ENCODE data around the gene ADNP2.
A peak's percentile ranks its signal among the peaks of the same experiment; 100 is the strongest.

ADNP2 gene

GRCh38 chr18:80166725-80167124 is 57.7 kb downstream of the ADNP2 start:
- peaks cover 16% of the 10 kb centered on the region in 2 donors for H3K9me3 ChIP-seq (replicated peaks in 1 of 2; ENCODE audit: control insufficient read depth in 2 of 2, insufficient read depth in 1 of 2, low read depth in 1 of 2, low read length in 2 of 2)
- H3K4me3 ChIP-seq (ENCODE audit: low read length in 2 of 2): no peak overlapping the region
- no peak overlapping the region for H2BK120ac ChIP-seq (ENCODE audit: low read depth, low read length)
- no peak overlapping the region for H2BK12ac ChIP-seq (ENCODE audit: low read length)
- no peak overlapping the region for H3K18ac ChIP-seq (ENCODE audit: low read length)
- DNase-seq (ENCODE audit: low spot score): no peak
- H3K23ac ChIP-seq (ENCODE audit: low read depth, low read length, poor library complexity): no peak overlapping the region
- no CpG with 5 or more reads among the region's 6 CpGs for WGBS, 2 donors (ENCODE audit: extremely low coverage in 2 of 2, insufficient read length in 2 of 2, insufficient replicate concordance in 1 of 2)
- H2AFZ ChIP-seq (ENCODE audit: low read length): no peak overlapping the region
- no peak overlapping the region for H3K9ac ChIP-seq (ENCODE audit: low read depth, low read length, poor library complexity)
- H3K4ac ChIP-seq (ENCODE audit: low read length): no peak overlapping the region
- H2BK15ac ChIP-seq (ENCODE audit: low read length): no peak overlapping the region
- H2BK5ac ChIP-seq (ENCODE audit: low read length): no peak overlapping the region
- H3K79me1 ChIP-seq (ENCODE audit: low read depth, low read length): peaks cover 11% of the 10 kb centered on the region
- H2AK5ac ChIP-seq (ENCODE audit: low read depth, low read length): no peak overlapping the region
- peak overlapping the region; percentile 17 for H4K8ac ChIP-seq (ENCODE audit: low read depth, low read length)
- H3K4me1 ChIP-seq (ENCODE audit: control insufficient read depth in 2 of 2, insufficient read depth in 1 of 2, low read depth in 1 of 2, low read length in 2 of 2): no peaks in the 10 kb centered on the region
- H3K27ac ChIP-seq (replicated peaks; ENCODE audit: low read length): no peak overlapping the region
- no peak overlapping the region for H3K4me2 ChIP-seq (ENCODE audit: insufficient read depth, low read length, poor library complexity, severe bottlenecking)
- H3K27me3 ChIP-seq (ENCODE audit: control insufficient read depth in 3 of 3, insufficient read depth in 3 of 3, low read depth in 1 of 3, low read length in 3 of 3): no peaks in the 10 kb centered on the region
- no peak overlapping the region for H4K91ac ChIP-seq (ENCODE audit: low read depth, low read length, poor library complexity)
- no peak overlapping the region for H3K14ac ChIP-seq (ENCODE audit: low read length)
- peaks cover 6 to 50% of the 10 kb centered on the region in 2 donors for H3K36me3 ChIP-seq (replicated peaks in 1 of 2; ENCODE audit: control insufficient read depth in 2 of 2, insufficient read depth in 2 of 2, low read length in 2 of 2)

- Histone ChIP-seq H2BK15ac (ENCODE audit: low read length) (no peak overlapping the region), H3K14ac (ENCODE audit: low read length) (no peak overlapping the region), H3K27me3 (ENCODE audit: control insufficient read depth in 3 of 3, insufficient read depth in 3 of 3, low read depth in 1 of 3, low read length in 3 of 3) (no peaks in the 10 kb centered on the region), H3K4me1 (ENCODE audit: control insufficient read depth in 2 of 2, insufficient read depth in 1 of 2, low read depth in 1 of 2, low read length in 2 of 2) (no peaks in the 10 kb centered on the region), H3K36me3 (replicated peaks in 1 of 2; ENCODE audit: control insufficient read depth in 2 of 2, insufficient read depth in 2 of 2, low read length in 2 of 2) (peaks cover 6 to 44% of the 10 kb centered on the region in 2 donors), H3K4me2 (ENCODE audit: insufficient read depth, low read length, poor library complexity, severe bottlenecking) (no peak overlapping the region), H2BK12ac (ENCODE audit: low read length) (no peak overlapping the region), H2AFZ (ENCODE audit: low read length) (no peak overlapping the region), H3K23ac (ENCODE audit: low read depth, low read length, poor library complexity) (peak overlapping the region; percentile 70), H3K4me3 (ENCODE audit: low read length in 2 of 2) (no peak overlapping the region), H3K79me1 (ENCODE audit: low read depth, low read length) (peaks cover 11% of the 10 kb centered on the region), H3K4ac (ENCODE audit: low read length) (no peak overlapping the region), H2BK120ac (ENCODE audit: low read depth, low read length) (no peak overlapping the region), H2AK5ac (ENCODE audit: low read depth, low read length) (no peak overlapping the region), H4K91ac (ENCODE audit: low read depth, low read length, poor library complexity) (no peak overlapping the region), H3K9ac (ENCODE audit: low read depth, low read length, poor library complexity) (no peak overlapping the region), H2BK5ac (ENCODE audit: low read length) (no peak overlapping the region), H4K8ac (ENCODE audit: low read depth, low read length) (peak overlapping the region; percentile 17), H3K18ac (ENCODE audit: low read length) (no peak overlapping the region), H3K27ac (replicated peaks; ENCODE audit: low read length) (no peak overlapping the region), H3K9me3 (replicated peaks in 1 of 2; ENCODE audit: control insufficient read depth in 2 of 2, insufficient read depth in 1 of 2, low read depth in 1 of 2, low read length in 2 of 2) (peaks cover 16% of the 10 kb centered on the region in 2 donors)
- WGBS, 2 donors (ENCODE audit: extremely low coverage in 2 of 2, insufficient read length in 2 of 2, insufficient replicate concordance in 1 of 2): no CpG with 5 or more reads among the region's 9 CpGs
- DNase-seq (ENCODE audit: low spot score): no peak
Observed at GRCh38 chr18:80167331-80167730, 58.3 kb downstream of the ADNP2 start.

GRCh38 chr18:80167931-80168330 is 58.9 kb downstream of the ADNP2 start:
- Histone ChIP-seq H2BK120ac (ENCODE audit: low read depth, low read length) (no peak overlapping the region), H3K79me1 (ENCODE audit: low read depth, low read length) (peaks cover 11% of the 10 kb centered on the region), H3K27me3 (ENCODE audit: control insufficient read depth in 3 of 3, insufficient read depth in 3 of 3, low read depth in 1 of 3, low read length in 3 of 3) (no peaks in the 10 kb centered on the region), H3K4me2 (ENCODE audit: insufficient read depth, low read length, poor library complexity, severe bottlenecking) (no peak overlapping the region), H3K9me3 (replicated peaks in 1 of 2; ENCODE audit: control insufficient read depth in 2 of 2, insufficient read depth in 1 of 2, low read depth in 1 of 2, low read length in 2 of 2) (peaks cover 16% of the 10 kb centered on the region in 2 donors), H2AFZ (ENCODE audit: low read length) (no peak overlapping the region), H2BK12ac (ENCODE audit: low read length) (no peak overlapping the region), H3K9ac (ENCODE audit: low read depth, low read length, poor library complexity) (no peak overlapping the region), H3K4me1 (ENCODE audit: control insufficient read depth in 2 of 2, insufficient read depth in 1 of 2, low read depth in 1 of 2, low read length in 2 of 2) (no peaks in the 10 kb centered on the region), H3K18ac (ENCODE audit: low read length) (peak overlapping the region; percentile 2), H3K27ac (replicated peaks; ENCODE audit: low read length) (no peak overlapping the region), H2BK5ac (ENCODE audit: low read length) (no peak overlapping the region), H3K14ac (ENCODE audit: low read length) (no peak overlapping the region), H2AK5ac (ENCODE audit: low read depth, low read length) (no peak overlapping the region), H3K36me3 (replicated peaks in 1 of 2; ENCODE audit: control insufficient read depth in 2 of 2, insufficient read depth in 2 of 2, low read length in 2 of 2) (peaks cover 5 to 38% of the 10 kb centered on the region in 2 donors), H3K23ac (ENCODE audit: low read depth, low read length, poor library complexity) (no peak overlapping the region), H4K91ac (ENCODE audit: low read depth, low read length, poor library complexity) (no peak overlapping the region), H2BK15ac (ENCODE audit: low read length) (no peak overlapping the region), H3K4ac (ENCODE audit: low read length) (no peak overlapping the region), H3K4me3 (ENCODE audit: low read length in 2 of 2) (no peak overlapping the region), H4K8ac (ENCODE audit: low read depth, low read length) (no peak overlapping the region)
- WGBS, 2 donors (ENCODE audit: extremely low coverage in 2 of 2, insufficient read length in 2 of 2, insufficient replicate concordance in 1 of 2): no CpG with 5 or more reads among the region's 13 CpGs
- no peak for DNase-seq (ENCODE audit: low spot score)

- no peak overlapping the region for H2AK5ac ChIP-seq (ENCODE audit: low read depth, low read length)
- H3K4me3 ChIP-seq (ENCODE audit: low read length in 2 of 2): no peak overlapping the region
- no peak overlapping the region for H4K8ac ChIP-seq (ENCODE audit: low read depth, low read length)
- peaks cover 12 to 16% of the 10 kb centered on the region in 2 donors for H3K9me3 ChIP-seq (replicated peaks in 1 of 2; ENCODE audit: control insufficient read depth in 2 of 2, insufficient read depth in 1 of 2, low read depth in 1 of 2, low read length in 2 of 2)
- no peak overlapping the region for H4K91ac ChIP-seq (ENCODE audit: low read depth, low read length, poor library complexity)
- H2BK120ac ChIP-seq (ENCODE audit: low read depth, low read length): no peak overlapping the region
- H2BK15ac ChIP-seq (ENCODE audit: low read length): no peak overlapping the region
- H3K79me1 ChIP-seq (ENCODE audit: low read depth, low read length): peaks cover 11% of the 10 kb centered on the region
- no peak overlapping the region for H3K4me2 ChIP-seq (ENCODE audit: insufficient read depth, low read length, poor library complexity, severe bottlenecking)
- no peak for DNase-seq (ENCODE audit: low spot score)
- H2BK12ac ChIP-seq (ENCODE audit: low read length): no peak overlapping the region
- H3K18ac ChIP-seq (ENCODE audit: low read length): no peak overlapping the region
- no peaks in the 10 kb centered on the region for H3K27me3 ChIP-seq (ENCODE audit: control insufficient read depth in 3 of 3, insufficient read depth in 3 of 3, low read depth in 1 of 3, low read length in 3 of 3)
- no peak overlapping the region for H3K23ac ChIP-seq (ENCODE audit: low read depth, low read length, poor library complexity)
- no peak overlapping the region for H2AFZ ChIP-seq (ENCODE audit: low read length)
- no peaks in the 10 kb centered on the region for H3K4me1 ChIP-seq (ENCODE audit: control insufficient read depth in 2 of 2, insufficient read depth in 1 of 2, low read depth in 1 of 2, low read length in 2 of 2)
- peaks cover 1 to 34% of the 10 kb centered on the region in 2 donors for H3K36me3 ChIP-seq (replicated peaks in 1 of 2; ENCODE audit: control insufficient read depth in 2 of 2, insufficient read depth in 2 of 2, low read length in 2 of 2)
- no peak overlapping the region for H2BK5ac ChIP-seq (ENCODE audit: low read length)
- no peak overlapping the region for H3K27ac ChIP-seq (replicated peaks; ENCODE audit: low read length)
- H3K14ac ChIP-seq (ENCODE audit: low read length): no peak overlapping the region
- no peak overlapping the region for H3K4ac ChIP-seq (ENCODE audit: low read length)
- no peak overlapping the region for H3K9ac ChIP-seq (ENCODE audit: low read depth, low read length, poor library complexity)
- no CpG with 5 or more reads among the region's 2 CpGs for WGBS, 2 donors (ENCODE audit: extremely low coverage in 2 of 2, insufficient read length in 2 of 2, insufficient replicate concordance in 1 of 2)
Observed at GRCh38 chr18:80168346-80168745, 59.3 kb downstream of the ADNP2 start.

Measured in neuronal stem cell (in vitro differentiated cells).